SK-N-MC (cell line): ENCODE data around the gene CEND1.

Experiments used
- EZH2 ChIP-seq: fragments of 200-600 bp; sonication (generic); IDR thresholded peaks from one replicate; pipeline ENCODE4 v1.6.1; 2017; ENCODE audit warnings: antibody characterized with exemption
- POLR2AphosphoS5 ChIP-seq: IDR thresholded peaks from 2 replicates; pipeline ENCODE4 v1.6.1; 2012; ENCODE audit warnings: mild to moderate bottlenecking, low read depth, low read length, borderline replicate concordance

GRCh38 chr11:772429-773390 is 17.2 kb downstream of the CEND1 start:
- TF ChIP-seq POLR2AphosphoS5 (no peak), EZH2 (no peak)
